ENCODE results near the gene NSFL1C. TPM values are rescaled to one million over a fixed set of nuclear protein-coding genes. Genes with fewer than 3 reads are reported as not detected.

Gene NSFL1C
- total and polyA plus RNA-seq, 2 experiments from 2014 or later, result 36.0 to 98.8 TPM

DNA sequence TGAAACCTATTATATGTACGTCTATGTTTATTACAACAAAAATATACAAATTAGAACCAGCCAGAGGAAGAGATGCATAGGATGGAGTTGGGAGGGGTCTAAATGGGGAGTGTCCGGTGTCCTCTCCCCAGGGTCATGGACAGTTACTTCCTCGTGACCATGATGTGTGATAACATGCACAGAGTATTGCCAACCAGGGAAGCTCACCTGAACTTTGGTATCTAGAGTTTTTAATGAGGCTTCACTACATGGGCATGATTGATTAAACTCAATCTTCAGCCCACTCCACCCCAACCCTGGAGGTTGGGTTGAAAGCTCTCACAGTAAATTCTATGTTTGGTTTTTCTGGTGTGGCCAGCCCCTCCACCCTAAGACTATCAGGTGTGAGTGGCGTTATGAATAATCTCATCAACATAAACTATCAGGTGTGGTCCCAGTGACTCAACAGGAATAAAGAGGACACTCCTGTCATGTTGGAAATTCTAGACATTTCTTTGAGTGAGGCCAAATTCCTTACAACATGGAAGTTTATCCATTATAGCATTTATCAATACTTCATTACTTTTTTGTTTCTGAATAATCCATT is 37.4 kb downstream of the NSFL1C start:
- Histone ChIP-seq H3K4me2 (no peak overlapping the region), H3K9me3 (ENCODE audit: low read depth) (no peaks in the 10 kb centered on the region), H3K79me2 (no peaks in the 10 kb centered on the region), H3K27ac (peak overlapping the region; percentile 55), H3K4me1 (ENCODE audit: insufficient read depth) (no peaks in the 10 kb centered on the region), H3K9me2 (replicated peaks; ENCODE audit: insufficient read depth) (no peaks in the 10 kb centered on the region), H3K27me3 (no peaks in the 10 kb centered on the region), H3K4me3 (no peak overlapping the region), H2AFZ (no peak overlapping the region), H3K36me3 (replicated peaks; ENCODE audit: insufficient read depth, low read depth) (no peaks in the 10 kb centered on the region), H4K20me1 (ENCODE audit: insufficient read depth, poor library complexity, severe bottlenecking) (no peaks in the 10 kb centered on the region)
- no peak for TF ChIP-seq EZH2phosphoT487 (IDR thresholded peaks at IDR 0.05; ENCODE audit: low read depth, severe bottlenecking, unreplicated experiment)
- TF ChIP-seq CTCF (IDR thresholded peaks at IDR 0.05; ENCODE audit: poor library complexity), result no peak
- TF ChIP-seq EZH2 (IDR thresholded peaks at IDR 0.05; ENCODE audit: borderline replicate concordance), result no peak
- DNase-seq (ENCODE audit: low spot score), result no peak
- 83% methylated on average over 4 of the region's 4 CpGs for WGBS (ENCODE audit: low lambda C conversion rate, missing lambda C conversion rate)

GRCh38 chr20:1427457-1428054 is 39.1 kb downstream of the NSFL1C start:
- no peaks in the 10 kb centered on the region for H3K9me2 ChIP-seq (replicated peaks; ENCODE audit: insufficient read depth)
- no peak overlapping the region for H2AFZ ChIP-seq
- no peak for DNase-seq (ENCODE audit: low spot score)
- no peaks in the 10 kb centered on the region for H3K27me3 ChIP-seq
- no peak for TF ChIP-seq EZH2 (IDR thresholded peaks at IDR 0.05; ENCODE audit: borderline replicate concordance)
- TF ChIP-seq EZH2phosphoT487 (IDR thresholded peaks at IDR 0.05; ENCODE audit: low read depth, severe bottlenecking, unreplicated experiment), result no peak
- no peak for TF ChIP-seq CTCF (IDR thresholded peaks at IDR 0.05; ENCODE audit: poor library complexity)
- H3K27ac ChIP-seq, result peak overlapping the region; percentile 5
- H3K79me2 ChIP-seq, result no peaks in the 10 kb centered on the region
- no peaks in the 10 kb centered on the region for H3K9me3 ChIP-seq (ENCODE audit: low read depth)
- 40% methylated on average over 3 of the region's 3 CpGs for WGBS (ENCODE audit: low lambda C conversion rate, missing lambda C conversion rate)
- no peaks in the 10 kb centered on the region for H3K4me1 ChIP-seq (ENCODE audit: insufficient read depth)
- H3K4me2 ChIP-seq, result no peak overlapping the region
- H3K4me3 ChIP-seq, result no peak overlapping the region
- no peaks in the 10 kb centered on the region for H3K36me3 ChIP-seq (replicated peaks; ENCODE audit: insufficient read depth, low read depth)
- H4K20me1 ChIP-seq (ENCODE audit: insufficient read depth, poor library complexity, severe bottlenecking), result no peaks in the 10 kb centered on the region

GRCh38 chr20:1426231-1426849 is 40.3 kb downstream of the NSFL1C start:
- H3K9me2 ChIP-seq (replicated peaks; ENCODE audit: insufficient read depth), result no peaks in the 10 kb centered on the region
- H3K9me3 ChIP-seq (ENCODE audit: low read depth), result no peaks in the 10 kb centered on the region
- 62% methylated on average over 4 of the region's 4 CpGs for WGBS (ENCODE audit: low lambda C conversion rate, missing lambda C conversion rate)
- no peak overlapping the region for H2AFZ ChIP-seq
- H3K27ac ChIP-seq, result no peak overlapping the region
- H3K36me3 ChIP-seq (replicated peaks; ENCODE audit: insufficient read depth, low read depth), result no peaks in the 10 kb centered on the region
- TF ChIP-seq CTCF (IDR thresholded peaks at IDR 0.05; ENCODE audit: poor library complexity) (no peak), EZH2phosphoT487 (IDR thresholded peaks at IDR 0.05; ENCODE audit: low read depth, severe bottlenecking, unreplicated experiment) (no peak), EZH2 (IDR thresholded peaks at IDR 0.05; ENCODE audit: borderline replicate concordance) (no peak)
- H3K27me3 ChIP-seq, result no peaks in the 10 kb centered on the region
- no peak for DNase-seq (ENCODE audit: low spot score)
- H4K20me1 ChIP-seq (ENCODE audit: insufficient read depth, poor library complexity, severe bottlenecking), result no peaks in the 10 kb centered on the region
- H3K4me1 ChIP-seq (ENCODE audit: insufficient read depth), result no peaks in the 10 kb centered on the region
- no peak overlapping the region for H3K4me2 ChIP-seq
- H3K4me3 ChIP-seq, result no peak overlapping the region
- H3K79me2 ChIP-seq, result no peaks in the 10 kb centered on the region

Measured in hepatocyte (in vitro differentiated cells).